Adrenal gland (tissue), 12 donors: ENCODE results near the gene TMEM175. TPM values are rescaled to one million over a fixed set of nuclear protein-coding genes. Genes with fewer than 3 reads are reported as not detected.

Source experiments
- DNase-seq, 7 donors: peaks; one replicate each; pipeline ENCODE4 v3.0.0-alpha.2; 2019 to 2020
- H3K27ac ChIP-seq, 5 donors: fragments of 200-600 bp; sonication (generic) in 4 of 5; 1 replicate in 3 of 5; 2 replicates in 2 of 5; pipeline versions ENCODE4 v1.5.1 to v1.8.0; 2016 to 2020; ENCODE audit warnings: mild to moderate bottlenecking in 1 of 5
- H3K27me3 ChIP-seq: fragments of 200-600 bp; 2 replicates; pipeline ENCODE4 v1.8.0; 2021
- H3K36me3 ChIP-seq, 2 donors: fragments of 200-600 bp; replicated peaks in 1 of 2; 1 replicate in 1 of 2; 2 replicates in 1 of 2; pipeline versions ENCODE4 v1.5.1 to v1.8.0; 2018 to 2022
- H3K4me1 ChIP-seq, 2 donors: fragments of 200-600 bp; replicated peaks in 1 of 2; 1 replicate in 1 of 2; 2 replicates in 1 of 2; pipeline versions ENCODE4 v1.5.1 to v1.8.0; 2018 to 2021
- H3K4me3 ChIP-seq, 4 donors: fragments of 200-600 bp; sonication (generic) in 3 of 4; one replicate each; pipeline ENCODE4 v1.5.1; 2016 to 2018
- H3K9me3 ChIP-seq, 3 donors: fragments of 200-600 bp; sonication (generic) in 1 of 3; replicated peaks in 1 of 3; 1 replicate in 2 of 3; 2 replicates in 1 of 3; pipeline versions ENCODE4 v1.5.1 to v1.8.0; 2016 to 2021
- CTCF ChIP-seq, 6 experiments: fragments of 450-650 bp in 4 of 6; fragments of 200-600 bp in 2 of 6; sonication (generic) in 1 of 6; IDR thresholded peaks; 1 replicate in 5 of 6; 2 replicates in 1 of 6; pipeline versions ENCODE4 v1.5.1 to v1.8.0; 2016 to 2021; ENCODE audit warnings: antibody characterized with exemption in 6 of 6, mild to moderate bottlenecking in 2 of 6, moderate library complexity in 1 of 6
- POLR2A ChIP-seq, 2 donors: fragments of 450-650 bp; IDR thresholded peaks; one replicate each; pipeline ENCODE4 v1.6.1; 2017; ENCODE audit warnings: antibody characterized with exemption in 2 of 2, mild to moderate bottlenecking in 2 of 2, moderate library complexity in 1 of 2
- WGBS, 4 donors: extraction: QIAGEN DNeasy Blood & Tissue Kit in 2 of 4; methylation state at CpG; one replicate each; pipeline versions ENCODE4 v1.1.5 to v1.1.7; 2013 to 2017; 5-methylcytosine and 5-hydroxymethylcytosine counted together
- intact Hi-C, 2 donors: fragments of 100-400 bp; cut with DNase I; formaldehyde crosslinking; loops; one replicate each; pipeline versions ENCODE4 v1.14.1 to v1.15.0; 2022 to 2023
- polyA plus RNA-seq, 3 donors: library from polyadenylated mRNA; stranded (reverse); fragments of 200-250 nt in 2 of 3; fragments of 350-450 nt in 1 of 3; fragmentation: Illumina TruSeq in 1 of 3; extraction: RNeasy Lipid Tissue Mini Kit (QIAGEN cat#74804) in 1 of 3; gene quantifications; one replicate each; pipeline ENCODE4 v1.2.3, GENCODE V29; 2013 to 2014
- total RNA-seq, 9 donors: library from RNA; depleted of rRNA in 4 of 9; stranded (reverse); fragments of >200 nt in 4 of 9; fragments of 120-200 nt in 1 of 9; fragmentation: NEBNext Ultra II Directional in 1 of 9; extraction: Animal tissue kit (Norgen Biotek cat#: 25700) in 1 of 9; gene quantifications; one replicate each; pipeline versions ENCODE4 v1.1.0 to v1.2.4, GENCODE V29; 2013 to 2023
- donor health status: healthy with polysubstance abuse.
- donor health status: Bipolar disorder and iron deficiency.
- donor health status: DM: yes; HTN: yes; CAD: no.
- donor health status: DM: no; HTN: no; CAD: no.
- donor health status: DM: no; HTN: no; CAD: no.
- donor health status: DM: yes; HTN: yes; CAD: no.

The TMEM175 gene
- total and polyA plus RNA-seq, 12 donors, result 20.2 to 142 (median 47.9) TPM

- Histone ChIP-seq H3K4me1 (peaks cover 0 to 3% of the 10 kb centered on the region in 2 donors), H3K4me3 (no peak overlapping the region), H3K27ac (no peak overlapping the region), H3K9me3 (no peaks in the 10 kb centered on the region), H3K27me3 (no peaks in the 10 kb centered on the region), H3K36me3 (no peaks in the 10 kb centered on the region)
- intact Hi-C loops, result no loop called here
- TF ChIP-seq CTCF (IDR thresholded peaks at IDR 0.05) (no peak), POLR2A (IDR thresholded peaks at IDR 0.05) (no peak)
- no peak for DNase-seq
- WGBS, 4 donors, result 62 to 75% (median 72%) methylated on average over 2 to 9 of the region's 9 CpGs
Measured at GRCh38 chr4:946103-946450, 13.8 kb downstream of the TMEM175 start.

- Histone ChIP-seq H3K36me3 (no peaks in the 10 kb centered on the region), H3K4me1 (peaks cover 0 to 3% of the 10 kb centered on the region in 2 donors), H3K27ac (no peak overlapping the region), H3K4me3 (no peak overlapping the region), H3K9me3 (no peaks in the 10 kb centered on the region), H3K27me3 (no peaks in the 10 kb centered on the region)
- TF ChIP-seq POLR2A (IDR thresholded peaks at IDR 0.05) (no peak), CTCF (IDR thresholded peaks at IDR 0.05) (no peak)
- intact Hi-C loops, result no loop called here
- WGBS, 4 donors, result 78 to 90% (median 83%) methylated on average over 54 to 62 of the region's 62 CpGs
- peak in 1 of 7 donors; percentile 11 for DNase-seq
Measured at GRCh38 chr4:946517-947471, 14.5 kb downstream of the TMEM175 start.

- no peaks in the 10 kb centered on the region for H3K27me3 ChIP-seq
- no peak overlapping the region for H3K4me3 ChIP-seq
- 90 to 95% (median 94%) methylated on average over 13 to 19 of the region's 19 CpGs for WGBS, 4 donors
- peaks cover 0 to 3% of the 10 kb centered on the region in 2 donors for H3K4me1 ChIP-seq
- H3K27ac ChIP-seq, result no peak overlapping the region
- no peaks in the 10 kb centered on the region for H3K9me3 ChIP-seq
- intact Hi-C loops, result no loop called here
- no peaks in the 10 kb centered on the region for H3K36me3 ChIP-seq
- TF ChIP-seq POLR2A (IDR thresholded peaks at IDR 0.05) (no peak), CTCF (IDR thresholded peaks at IDR 0.05) (no peak)
- peak in 2 of 7 donors; percentile 7 to 13 for DNase-seq
Measured at GRCh38 chr4:947491-947971, 15.3 kb downstream of the TMEM175 start.

DNA sequence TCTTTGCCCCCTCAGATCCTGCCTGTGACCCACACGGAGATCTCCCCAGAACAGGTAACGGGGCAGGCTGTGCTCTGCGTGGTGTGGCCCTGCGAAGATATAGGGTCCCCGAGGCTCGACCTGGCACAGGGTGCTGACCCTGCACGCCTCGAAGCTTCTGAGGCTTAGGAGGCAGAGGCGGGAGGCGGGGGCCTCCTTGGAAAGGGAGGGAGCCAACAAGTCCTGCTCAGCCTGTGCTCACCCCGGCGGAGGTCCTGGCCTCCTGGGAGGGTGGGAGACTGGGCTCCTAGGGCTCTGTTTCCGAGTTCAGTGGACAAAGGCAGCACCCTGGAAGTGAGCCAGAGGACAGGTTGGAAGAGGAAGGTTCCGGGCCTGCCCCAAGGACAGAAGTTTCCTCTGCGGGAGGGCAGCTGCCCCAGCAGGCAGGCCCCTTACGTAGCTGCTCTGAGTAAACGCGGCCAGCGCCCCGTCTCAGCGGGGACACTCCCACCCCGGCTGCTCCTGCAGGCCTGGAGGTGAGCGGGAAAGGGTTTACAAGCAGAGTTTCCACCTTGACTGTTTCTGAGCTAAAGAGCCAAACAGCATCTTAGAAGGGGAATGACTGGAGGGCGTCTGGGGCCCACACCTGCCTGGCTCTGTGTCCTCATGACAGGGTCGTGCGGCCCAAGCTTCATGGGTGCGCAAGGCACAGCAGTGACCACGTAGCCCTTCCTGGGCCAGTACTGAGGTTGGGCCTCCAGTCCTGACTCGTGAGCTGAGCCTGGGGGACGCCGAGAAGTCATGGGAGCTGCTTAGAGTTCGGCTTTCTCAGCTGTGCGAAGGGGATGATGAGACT is 16.1 kb downstream of the TMEM175 start:
- peaks cover 0 to 3% of the 10 kb centered on the region in 2 donors for H3K4me1 ChIP-seq
- no peak overlapping the region for H3K27ac ChIP-seq
- H3K9me3 ChIP-seq, result no peaks in the 10 kb centered on the region
- DNase-seq, result peak; percentile 64 to 90 (median 80)
- intact Hi-C loops, result no loop called here
- H3K4me3 ChIP-seq, result no peak overlapping the region
- WGBS, 4 donors, result 60 to 65% (median 62%) methylated on average over 19 to 33 of the region's 33 CpGs
- H3K27me3 ChIP-seq, result no peaks in the 10 kb centered on the region
- no peak for TF ChIP-seq POLR2A (IDR thresholded peaks at IDR 0.05)
- no peak for TF ChIP-seq CTCF (IDR thresholded peaks at IDR 0.05)
- H3K36me3 ChIP-seq, result no peaks in the 10 kb centered on the region
